HFFc6 (cell line): Measurements from ENCODE around the gene NLRP3. TPM values are rescaled to one million over a fixed set of nuclear protein-coding genes. Genes with fewer than 3 reads are reported as not detected.

Source experiments
- DNase-seq: peaks from one replicate; pipeline ENCODE4 v3.0.0-alpha.2; 2018
- H3K27ac Mint-ChIP-seq: 2 replicates; pipeline ENCODE4 v1.8.0; 2020; ENCODE audit warnings: mild to moderate bottlenecking, mixed read lengths
- H3K27me3 Mint-ChIP-seq: 2 replicates; pipeline ENCODE4 v1.8.0; 2021; ENCODE audit warnings: mild to moderate bottlenecking, moderate library complexity, mixed read lengths; ENCODE audit not compliant: insufficient read depth
- H3K36me3 Mint-ChIP-seq: 2 replicates; pipeline ENCODE4 v1.8.0; 2021; ENCODE audit warnings: low read depth, mixed read lengths
- H3K4me1 Mint-ChIP-seq: 2 replicates; pipeline ENCODE4 v1.8.0; 2020; ENCODE audit warnings: low read depth, mixed read lengths
- H3K4me3 Mint-ChIP-seq: 2 replicates; pipeline ENCODE4 v1.8.0; 2020; ENCODE audit warnings: mild to moderate bottlenecking, moderate library complexity, mixed read lengths
- H3K9me3 Mint-ChIP-seq: 2 replicates; pipeline ENCODE4 v1.8.0; 2020; ENCODE audit warnings: mild to moderate bottlenecking, mixed read lengths
- total RNA-seq, 6 experiments: library from RNA; stranded (reverse); fragmentation: NEBNext Ultra II Directional; extraction: Animal tissue kit (Norgen Biotek cat#: 25700); gene quantifications; 2 replicates in 1 of 6; 3 replicates in 5 of 6; pipeline ENCODE4 v1.2.3, GENCODE V29; 2021
- TF ChIP-seq, protein P1 (sequence below): fragments of 200-600 bp; sonication (generic); IDR thresholded peaks from 2 replicates; pipeline ENCODE4 v1.5.0; 2021; ENCODE audit warnings: antibody characterized with exemption, mild to moderate bottlenecking

Gene NLRP3
- total RNA-seq, 6 experiments from 2014 or later = 0.33 to 5.2 (median 4.3) TPM

DNA sequence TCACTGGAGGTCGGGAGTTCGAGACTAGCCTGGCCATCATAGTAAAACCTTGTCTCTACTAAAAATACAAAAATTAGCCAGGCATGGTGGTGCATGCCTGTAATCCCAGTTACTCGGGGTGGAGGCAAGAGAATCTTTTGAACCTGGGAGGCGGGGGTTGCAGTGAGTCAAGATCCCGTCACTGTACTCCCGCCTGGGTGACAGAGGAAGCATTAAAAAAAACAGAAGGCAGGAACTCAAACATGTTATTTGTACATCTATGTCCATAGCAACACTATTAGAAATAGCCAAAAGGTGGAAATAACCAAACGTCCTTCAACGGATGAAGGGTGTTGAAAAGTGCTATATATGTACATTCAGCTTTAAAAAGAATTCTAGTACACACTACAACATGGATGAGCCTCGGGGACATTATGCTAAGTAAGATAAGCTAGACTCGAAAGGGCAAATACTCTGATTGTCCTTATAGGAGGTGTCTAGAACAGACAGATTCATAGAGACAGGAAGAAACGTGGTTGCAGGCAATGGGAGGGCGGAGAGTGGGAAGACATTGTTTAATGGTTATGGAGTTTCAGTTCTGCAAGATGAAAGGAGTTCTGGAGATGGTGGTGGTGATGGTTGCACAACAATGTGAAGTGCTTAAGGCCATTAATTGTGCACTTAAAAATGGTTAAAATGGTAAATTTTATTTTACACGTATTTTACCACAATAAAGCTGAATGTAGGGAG is 19.2 kb downstream of the NLRP3 start:
- Mint-ChIP-seq H3K27ac (peak overlapping the region; percentile 66; the same call in 1 of the 2 replicates), H3K36me3 (peaks cover 10% of the 10 kb centered on the region; the same call in 1 of the 2 replicates), H3K4me1 (peaks cover 52% of the 10 kb centered on the region; the same call in 1 of the 2 replicates), H3K4me3 (no peak overlapping the region; the same call in 1 of the 2 replicates), H3K27me3 (peaks cover 11% of the 10 kb centered on the region), H3K9me3 (peaks cover 4% of the 10 kb centered on the region; the same call in 1 of the 2 replicates)
- DNase-seq = no peak
- TF ChIP-seq, protein P1, sequence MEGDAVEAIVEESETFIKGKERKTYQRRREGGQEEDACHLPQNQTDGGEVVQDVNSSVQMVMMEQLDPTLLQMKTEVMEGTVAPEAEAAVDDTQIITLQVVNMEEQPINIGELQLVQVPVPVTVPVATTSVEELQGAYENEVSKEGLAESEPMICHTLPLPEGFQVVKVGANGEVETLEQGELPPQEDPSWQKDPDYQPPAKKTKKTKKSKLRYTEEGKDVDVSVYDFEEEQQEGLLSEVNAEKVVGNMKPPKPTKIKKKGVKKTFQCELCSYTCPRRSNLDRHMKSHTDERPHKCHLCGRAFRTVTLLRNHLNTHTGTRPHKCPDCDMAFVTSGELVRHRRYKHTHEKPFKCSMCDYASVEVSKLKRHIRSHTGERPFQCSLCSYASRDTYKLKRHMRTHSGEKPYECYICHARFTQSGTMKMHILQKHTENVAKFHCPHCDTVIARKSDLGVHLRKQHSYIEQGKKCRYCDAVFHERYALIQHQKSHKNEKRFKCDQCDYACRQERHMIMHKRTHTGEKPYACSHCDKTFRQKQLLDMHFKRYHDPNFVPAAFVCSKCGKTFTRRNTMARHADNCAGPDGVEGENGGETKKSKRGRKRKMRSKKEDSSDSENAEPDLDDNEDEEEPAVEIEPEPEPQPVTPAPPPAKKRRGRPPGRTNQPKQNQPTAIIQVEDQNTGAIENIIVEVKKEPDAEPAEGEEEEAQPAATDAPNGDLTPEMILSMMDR = no peak

DNA sequence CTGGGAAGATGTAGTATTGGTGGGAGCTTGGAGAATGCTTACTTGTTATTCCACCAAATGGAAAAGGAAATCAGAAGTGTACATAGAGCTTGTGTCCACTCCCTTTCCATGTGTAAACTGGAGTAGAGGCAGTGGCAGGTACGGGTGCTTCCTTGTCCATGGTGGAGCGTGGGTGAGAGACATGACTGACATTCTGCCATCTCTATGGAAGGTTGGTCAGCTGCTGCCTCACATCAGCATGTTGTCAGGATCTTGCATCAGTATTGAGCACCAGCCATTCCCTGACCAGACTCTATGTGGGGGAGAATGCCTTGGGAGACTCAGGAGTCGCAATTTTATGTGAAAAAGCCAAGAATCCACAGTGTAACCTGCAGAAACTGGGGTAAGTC is 19.8 kb downstream of the NLRP3 start:
- TF ChIP-seq, protein P1 = no peak
- no peak overlapping the region; the same call in 1 of the 2 replicates for H3K4me3 Mint-ChIP-seq
- peaks cover 4% of the 10 kb centered on the region; the same call in 1 of the 2 replicates for H3K9me3 Mint-ChIP-seq
- H3K27ac Mint-ChIP-seq = peak overlapping the region; percentile 66; the same call in 1 of the 2 replicates
- no peak for DNase-seq
- H3K27me3 Mint-ChIP-seq = peaks cover 11% of the 10 kb centered on the region
- H3K4me1 Mint-ChIP-seq = peaks cover 54% of the 10 kb centered on the region; the same call in 1 of the 2 replicates
- peaks cover 10% of the 10 kb centered on the region; the same call in 1 of the 2 replicates for H3K36me3 Mint-ChIP-seq

DNA sequence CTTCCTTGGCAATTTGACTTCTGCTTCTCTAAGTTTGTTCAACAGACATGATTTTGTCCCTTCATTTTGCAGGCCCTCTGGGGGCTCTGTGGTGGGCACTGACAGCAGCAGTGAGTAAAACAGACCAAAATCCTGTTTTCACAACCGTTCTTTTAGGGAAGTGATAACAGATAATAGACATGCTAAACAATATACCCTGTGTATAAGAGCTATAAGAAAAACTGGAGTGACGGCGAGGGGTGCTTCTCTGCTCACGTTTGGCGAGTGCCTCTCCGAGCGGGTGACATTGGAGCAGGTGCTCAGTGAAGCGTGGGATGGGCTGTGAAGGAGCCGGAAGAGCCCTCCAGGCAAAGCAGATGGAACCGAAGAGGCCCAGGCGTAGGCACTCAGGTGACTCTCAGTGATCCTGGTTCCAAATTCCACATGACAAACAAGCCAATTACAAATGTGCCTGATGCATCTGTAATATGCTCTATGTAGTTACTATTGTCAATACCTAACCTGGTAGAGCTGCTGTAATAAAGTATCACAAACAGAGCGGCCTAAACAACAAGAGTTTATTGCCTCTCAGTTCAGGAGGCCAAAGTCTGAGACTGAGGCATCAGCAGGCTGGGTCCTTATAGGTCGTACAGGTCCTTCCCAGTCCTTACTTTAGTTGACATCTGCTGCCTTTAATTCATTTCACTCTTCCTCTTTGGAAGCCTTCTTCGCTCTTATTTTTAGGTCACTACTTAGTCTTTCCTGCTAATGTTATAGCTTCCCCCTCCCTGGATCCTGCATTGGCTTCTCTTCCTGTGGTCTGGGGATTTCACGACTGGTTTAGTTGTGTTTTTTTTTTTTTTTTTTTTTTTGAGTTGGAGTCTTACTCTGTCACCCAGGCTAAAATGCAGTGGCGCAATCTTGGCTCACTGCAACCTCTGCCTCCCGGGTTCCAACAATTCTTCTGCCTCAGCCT is 21.9 kb downstream of the NLRP3 start:
- Mint-ChIP-seq H3K4me1 (peaks cover 43% of the 10 kb centered on the region; the same call in 1 of the 2 replicates), H3K36me3 (peaks cover 3% of the 10 kb centered on the region; the same call in 1 of the 2 replicates), H3K27ac (no peak overlapping the region), H3K4me3 (no peak overlapping the region), H3K9me3 (no peaks in the 10 kb centered on the region), H3K27me3 (peaks cover 11% of the 10 kb centered on the region)
- TF ChIP-seq, protein P1 = no peak
- no peak for DNase-seq

DNA sequence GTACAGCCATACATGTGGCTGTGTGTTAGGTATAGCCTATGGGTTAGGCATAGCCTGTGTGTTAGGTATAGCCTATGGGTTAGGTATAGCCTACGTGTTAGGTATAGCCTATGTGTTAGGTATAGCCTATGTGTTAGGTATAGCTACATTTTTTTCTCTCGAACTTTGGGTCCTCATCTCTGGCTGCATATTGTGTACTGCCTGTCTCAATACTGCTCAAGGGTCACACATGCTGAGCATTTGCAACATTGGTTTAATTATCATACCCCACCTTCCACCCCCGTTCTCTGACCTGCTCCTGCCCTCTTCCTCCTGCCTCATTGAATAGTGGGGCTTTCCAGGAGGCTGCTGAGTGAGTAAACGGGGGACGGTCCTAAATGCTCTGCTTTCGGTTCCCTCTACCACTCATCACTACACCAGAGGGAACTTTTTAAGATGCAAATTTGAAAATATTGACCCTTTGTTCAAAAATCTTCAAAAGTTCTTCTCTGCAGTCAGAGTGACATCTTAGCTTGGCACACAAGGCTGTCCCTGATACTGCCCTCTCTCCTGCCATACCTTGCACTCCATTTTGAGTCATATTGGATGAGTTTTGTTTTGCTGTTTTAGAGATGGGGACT is 24.1 kb downstream of the NLRP3 start:
- no peak for DNase-seq
- Mint-ChIP-seq H3K27ac (no peak overlapping the region; the same call in 1 of the 2 replicates), H3K27me3 (peaks cover 7% of the 10 kb centered on the region), H3K4me1 (peaks cover 38% of the 10 kb centered on the region; the same call in 1 of the 2 replicates), H3K9me3 (no peaks in the 10 kb centered on the region; the same call in 1 of the 2 replicates), H3K4me3 (peak overlapping the region; percentile 16; the same call in 1 of the 2 replicates), H3K36me3 (peaks cover 10% of the 10 kb centered on the region; the same call in 1 of the 2 replicates)
- TF ChIP-seq, protein P1 = no peak

DNA sequence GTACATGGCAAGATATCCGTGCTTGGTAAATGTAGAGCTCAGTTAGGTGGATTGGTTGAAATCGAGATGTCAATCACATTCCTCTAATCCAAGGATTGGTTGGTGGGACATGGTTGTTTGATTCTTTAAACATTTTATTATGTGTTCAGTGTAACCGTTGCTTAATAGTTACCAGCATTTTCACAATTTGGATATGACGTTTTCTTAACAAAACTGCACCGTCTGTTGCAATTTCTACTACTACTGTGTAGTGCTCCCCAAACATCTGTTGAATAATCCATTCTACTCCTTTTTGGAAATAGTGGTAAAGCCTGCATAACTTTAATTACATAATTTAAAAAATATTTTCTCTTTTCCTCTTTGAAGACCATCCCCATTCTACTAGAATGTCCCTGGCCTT is 25.6 kb downstream of the NLRP3 start:
- Mint-ChIP-seq H3K4me3 (no peak overlapping the region), H3K27ac (no peak overlapping the region), H3K9me3 (no peaks in the 10 kb centered on the region; the same call in 1 of the 2 replicates), H3K4me1 (peaks cover 43% of the 10 kb centered on the region; the same call in 1 of the 2 replicates), H3K36me3 (peaks cover 19% of the 10 kb centered on the region; the same call in 1 of the 2 replicates), H3K27me3 (peaks cover 7% of the 10 kb centered on the region; the same call in 1 of the 2 replicates)
- DNase-seq = no peak
- TF ChIP-seq, protein P1 = no peak
